Posterior vena cava (tissue), 2 donors: ENCODE data around the gene OCEL1. TPM values are rescaled to one million over a fixed set of nuclear protein-coding genes. Genes with fewer than 3 reads are reported as not detected.
"Not testable (repeated sequence)": the region's sequence is repeated elsewhere in the genome, so short reads cannot be mapped to it uniquely, and the experiment has no call there.

Experiments used
- DNase-seq: peaks from one replicate; pipeline ENCODE4 v3.0.0-alpha.2; 2020; ENCODE audit warnings: low spot score
- intact Hi-C, 2 donors: fragments of 100-400 bp; cut with DNase I; formaldehyde crosslinking; loops; one replicate each; pipeline versions ENCODE4 v1.14.1 to v1.14.2; 2022 to 2023
- total RNA-seq, 2 donors: library from RNA; stranded (reverse); fragmentation: NEBNext Ultra II Directional; extraction: Animal tissue kit (Norgen Biotek cat#: 25700); gene quantifications; one replicate each; pipeline ENCODE4 v1.2.1, GENCODE V29; 2021
- donor health status: DM: yes; HTN: yes; CAD: no.
- donor health status: DM: yes; HTN: yes; CAD: no.

Gene OCEL1
- total RNA-seq, 2 donors from 2014 or later, result 14.8 to 18.0 TPM

DNA sequence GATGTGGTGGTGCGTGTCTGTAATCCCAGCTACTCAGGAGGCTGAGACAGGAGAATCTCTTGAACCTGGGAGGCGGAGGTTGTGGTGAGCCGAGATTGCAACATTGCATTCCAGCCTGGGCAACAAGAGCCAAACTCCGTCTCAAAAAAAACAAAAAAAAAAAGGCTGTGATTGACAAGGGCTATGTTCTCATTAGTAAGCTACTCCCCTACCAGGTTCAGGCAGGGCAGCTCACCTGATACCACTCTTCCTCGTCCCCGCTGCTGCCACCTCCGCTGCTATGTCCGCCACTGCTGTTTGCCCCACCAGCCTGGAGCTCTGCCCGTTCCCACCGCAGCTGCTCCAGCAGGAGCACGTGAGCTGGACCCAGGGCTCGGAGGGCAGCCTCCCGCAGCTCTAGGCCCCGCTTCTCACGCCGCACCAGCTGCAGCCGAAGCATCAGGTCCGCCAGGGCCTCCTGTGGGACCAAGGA, 29.2 kb downstream of the OCEL1 start:
- intact Hi-C loops, result no loop called here
- DNase-seq, result no peak

DNA sequence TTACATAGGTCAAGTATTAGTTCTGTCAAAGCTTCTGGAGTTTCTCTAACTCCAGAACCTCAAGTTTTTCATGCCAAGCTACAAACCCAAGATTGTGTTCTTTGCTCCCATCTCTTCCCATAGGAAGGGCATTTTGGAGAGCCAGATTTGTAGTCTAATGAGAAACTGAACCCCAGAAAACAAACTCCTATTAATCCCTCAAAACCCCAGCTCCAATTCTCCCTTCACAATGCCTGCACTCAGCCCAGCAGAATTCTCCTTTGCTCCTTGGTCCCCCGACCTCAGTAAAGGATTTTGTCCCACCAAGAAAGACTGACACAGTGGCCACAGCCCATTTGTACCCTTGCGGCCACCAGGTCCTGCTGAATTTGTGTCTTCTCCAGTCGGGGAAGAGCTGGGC, 30.1 kb downstream of the OCEL1 start:
- intact Hi-C loops, result no loop called here
- DNase-seq, result no peak

DNA sequence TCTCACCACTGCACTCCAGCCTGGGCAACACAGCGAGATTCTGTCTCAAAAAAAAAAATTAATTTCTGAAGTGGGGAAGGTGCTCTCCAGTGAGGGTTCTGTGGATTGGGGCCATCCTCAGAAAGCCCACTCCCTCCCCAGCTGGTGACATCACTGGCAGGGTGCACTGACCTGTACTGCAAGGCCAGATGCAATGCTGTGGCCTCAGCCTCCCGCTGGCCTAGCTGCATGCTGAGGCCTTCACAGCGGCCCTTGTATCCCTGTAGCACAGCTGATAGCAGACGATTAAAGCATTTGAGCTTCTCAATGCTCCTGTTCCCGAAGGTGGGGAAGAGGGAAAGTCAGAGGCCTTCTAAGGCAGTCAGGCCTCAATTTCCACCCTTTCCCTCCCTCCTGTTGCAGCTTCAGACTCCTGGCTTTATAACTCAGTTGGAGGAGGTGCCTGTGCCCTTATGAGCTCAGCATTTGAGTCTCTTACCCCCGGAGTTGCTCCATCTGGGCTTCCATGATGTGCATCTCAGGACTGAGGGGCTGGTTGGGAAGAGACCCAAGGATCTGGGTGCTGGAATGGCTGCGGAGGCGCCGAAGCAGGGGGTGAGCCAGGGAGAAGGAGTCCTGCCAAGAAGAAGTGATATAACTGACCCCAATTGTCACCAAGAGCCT, 33.2 kb downstream of the OCEL1 start:
- no peak for DNase-seq
- intact Hi-C loops, result no loop called here

DNA sequence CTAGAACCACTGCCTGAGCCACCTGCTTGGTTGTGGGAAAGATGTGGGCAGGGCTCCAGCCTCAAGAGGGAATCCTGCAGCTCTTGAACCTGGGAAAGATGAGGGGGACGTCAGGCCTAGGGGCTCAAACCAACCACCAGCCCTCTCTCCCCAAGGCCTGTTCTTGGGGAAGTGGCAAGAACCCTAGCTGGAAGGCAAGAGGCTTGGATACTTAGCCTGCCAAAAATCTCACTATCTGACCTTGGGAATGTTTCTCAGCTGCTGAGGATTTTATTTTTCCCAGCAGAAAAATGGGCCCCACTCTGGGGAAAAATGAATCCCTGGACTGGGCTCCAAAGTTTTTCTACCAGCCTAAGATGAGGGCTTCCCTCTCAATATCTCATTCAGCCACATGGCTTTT, 33.9 kb downstream of the OCEL1 start:
- intact Hi-C loops, result no loop called here
- no peak for DNase-seq

DNA sequence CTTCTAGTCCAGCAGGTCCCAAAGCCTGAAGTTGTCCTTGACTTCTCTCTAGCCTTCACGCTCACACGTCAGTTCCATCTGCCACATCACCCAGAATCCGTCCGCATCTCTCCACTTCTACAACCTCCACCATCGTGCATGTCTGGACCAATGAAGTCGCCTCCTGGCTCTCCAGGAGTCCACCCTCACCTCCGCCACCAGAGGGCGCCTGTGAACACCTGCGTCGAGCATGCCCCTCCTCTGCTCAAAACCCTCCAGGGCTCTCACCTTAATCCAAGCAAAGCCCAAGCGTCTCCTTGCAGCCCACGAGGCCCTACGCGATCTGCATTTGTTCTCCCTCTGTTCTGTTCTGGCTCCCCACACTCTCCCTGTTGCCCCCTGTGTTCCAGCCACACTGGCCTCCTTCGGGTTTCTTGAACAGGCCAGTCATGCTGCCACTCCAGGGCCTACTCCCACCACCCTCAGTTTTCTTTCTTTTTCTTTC, 34.9 kb downstream of the OCEL1 start:
- peak; percentile 93 for DNase-seq
- intact Hi-C loops, result no loop called here

DNA sequence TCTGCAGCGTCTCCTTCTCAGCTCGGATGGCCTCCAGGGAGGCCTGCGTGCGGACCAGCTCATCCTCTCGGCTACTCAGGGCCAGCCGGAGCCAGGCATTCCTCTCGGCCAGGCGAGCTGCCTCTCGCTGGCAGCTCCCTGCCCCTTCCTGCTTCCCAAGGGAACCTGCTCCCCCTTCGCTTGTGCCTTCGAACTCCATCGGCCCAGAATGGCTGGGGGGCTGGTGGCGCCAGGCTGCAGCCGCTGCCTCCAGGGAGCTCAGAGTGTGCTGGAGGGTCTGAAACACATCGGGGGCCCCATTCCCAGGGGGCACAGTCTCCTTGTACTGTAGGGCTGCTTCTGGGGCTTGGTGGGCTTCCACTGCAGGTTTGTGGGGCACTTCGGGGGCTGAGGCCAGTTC, 36.5 kb downstream of the OCEL1 start:
- no peak for DNase-seq
- intact Hi-C loops, result no loop called here

DNA sequence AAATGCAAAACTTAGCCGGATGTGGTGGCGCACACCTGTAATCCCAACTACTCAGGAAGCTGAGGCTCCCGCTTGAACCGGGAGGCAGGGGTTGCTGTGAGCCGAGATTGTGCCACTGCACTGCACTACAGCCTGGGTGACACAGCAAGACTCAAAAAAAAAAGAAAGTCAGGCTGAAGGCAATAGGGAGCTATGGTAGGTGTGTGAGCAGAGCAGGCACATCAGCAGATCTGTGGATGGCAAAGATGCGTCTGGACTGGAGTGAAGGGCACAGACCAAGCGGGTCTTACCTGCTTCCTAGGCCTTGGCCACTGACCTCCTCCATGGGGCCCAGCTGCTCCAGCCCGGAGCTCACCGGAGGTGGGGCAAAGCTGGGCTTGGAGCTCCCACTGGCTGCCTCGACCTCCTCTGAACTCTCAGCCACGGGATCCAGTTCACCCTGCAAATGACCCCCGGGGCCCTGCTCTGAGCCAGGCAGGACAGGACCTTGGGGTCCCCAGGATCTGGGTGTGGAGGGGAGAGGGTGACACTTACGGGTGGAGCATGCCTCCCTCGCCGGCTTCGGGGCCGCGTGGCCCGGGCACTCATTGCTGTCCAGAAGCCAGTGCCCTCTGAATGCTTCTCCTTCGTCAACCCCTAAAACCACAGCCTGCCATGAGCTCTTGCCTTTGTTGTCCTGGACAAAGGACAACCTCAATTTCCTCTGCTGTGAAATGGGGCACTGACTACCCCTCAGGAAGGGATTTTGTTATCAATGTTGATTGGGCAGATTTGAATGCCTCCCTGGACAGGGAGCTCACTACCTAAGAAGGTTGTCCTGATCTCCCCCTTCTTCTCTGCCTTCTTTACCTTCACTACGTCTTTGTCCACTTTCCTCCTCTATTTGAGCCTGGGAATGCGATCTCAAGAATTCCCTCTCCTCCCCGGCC, 38.0 kb downstream of the OCEL1 start:
- intact Hi-C loops, result no loop called here

DNA sequence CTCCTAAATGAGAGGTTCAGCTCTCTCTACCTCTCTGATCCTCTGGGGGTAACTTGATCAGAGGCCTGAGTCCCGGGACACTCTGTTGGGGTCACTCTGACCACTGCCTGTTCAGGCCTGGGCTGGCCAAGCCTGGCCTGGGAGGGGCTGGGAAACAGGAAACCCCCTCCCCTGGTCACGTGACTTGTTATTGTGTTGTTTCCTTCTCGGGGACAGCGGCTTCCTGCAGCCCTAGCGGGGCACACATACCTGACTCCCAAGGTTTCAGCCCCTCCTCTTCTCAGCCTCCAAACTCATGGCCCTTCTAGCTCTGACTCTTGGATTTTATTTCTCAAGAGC, 38.6 kb downstream of the OCEL1 start, which contains the start of gene USHBP1:
Gene USHBP1, minus strand, starts transcription at position 105 of the 339 bp plus-strand sequence. CDS start 446 bp downstream, outside the sequence.
- intact Hi-C loops, result no loop called here
- no peak for DNase-seq

More for the DNA sequence above, 38.0 kb downstream of the OCEL1 start:
- no peak for DNase-seq

DNA sequence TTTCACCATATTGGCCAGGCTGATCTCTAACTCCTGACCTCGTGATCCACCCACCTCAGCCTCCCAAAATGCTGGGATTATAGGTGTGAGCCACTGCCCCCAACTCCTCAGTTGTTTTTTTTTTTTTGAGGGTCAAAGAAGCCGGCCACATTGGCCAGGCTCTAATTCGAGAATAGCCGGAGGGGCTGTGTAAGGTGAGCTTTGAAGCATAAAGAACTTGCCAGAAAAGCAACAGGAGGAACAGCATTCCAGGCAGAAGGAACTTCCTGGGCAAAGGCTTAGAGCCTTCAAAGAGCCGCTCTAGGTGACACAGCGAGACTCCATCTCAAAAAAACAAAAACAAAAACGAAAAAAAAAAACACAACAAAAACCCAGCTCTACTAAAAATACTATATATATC, 40.0 kb downstream of the OCEL1 start:
- DNase-seq, result no peak
- intact Hi-C loops, result no loop called here

DNA sequence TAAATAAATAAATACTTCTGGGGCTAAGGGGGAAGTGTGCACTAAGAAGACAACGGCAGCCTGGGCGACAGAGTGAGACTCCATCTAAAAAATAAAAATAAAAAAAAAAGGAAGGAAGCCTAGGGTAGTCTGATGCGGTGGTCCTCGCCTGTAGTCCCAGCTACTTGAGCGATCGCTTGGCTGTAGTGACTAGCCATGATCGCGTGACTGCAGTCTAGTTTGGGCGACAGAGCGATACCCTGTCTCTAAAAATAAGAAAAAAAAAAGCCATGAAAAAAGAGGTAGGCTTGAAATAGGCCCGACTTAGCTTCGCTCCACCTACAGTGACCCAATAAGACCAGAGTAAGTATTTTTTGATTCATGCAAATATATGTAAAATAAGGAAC, 40.6 kb downstream of the OCEL1 start:
- intact Hi-C loops, result no loop called here
- DNase-seq, result no peak

DNA sequence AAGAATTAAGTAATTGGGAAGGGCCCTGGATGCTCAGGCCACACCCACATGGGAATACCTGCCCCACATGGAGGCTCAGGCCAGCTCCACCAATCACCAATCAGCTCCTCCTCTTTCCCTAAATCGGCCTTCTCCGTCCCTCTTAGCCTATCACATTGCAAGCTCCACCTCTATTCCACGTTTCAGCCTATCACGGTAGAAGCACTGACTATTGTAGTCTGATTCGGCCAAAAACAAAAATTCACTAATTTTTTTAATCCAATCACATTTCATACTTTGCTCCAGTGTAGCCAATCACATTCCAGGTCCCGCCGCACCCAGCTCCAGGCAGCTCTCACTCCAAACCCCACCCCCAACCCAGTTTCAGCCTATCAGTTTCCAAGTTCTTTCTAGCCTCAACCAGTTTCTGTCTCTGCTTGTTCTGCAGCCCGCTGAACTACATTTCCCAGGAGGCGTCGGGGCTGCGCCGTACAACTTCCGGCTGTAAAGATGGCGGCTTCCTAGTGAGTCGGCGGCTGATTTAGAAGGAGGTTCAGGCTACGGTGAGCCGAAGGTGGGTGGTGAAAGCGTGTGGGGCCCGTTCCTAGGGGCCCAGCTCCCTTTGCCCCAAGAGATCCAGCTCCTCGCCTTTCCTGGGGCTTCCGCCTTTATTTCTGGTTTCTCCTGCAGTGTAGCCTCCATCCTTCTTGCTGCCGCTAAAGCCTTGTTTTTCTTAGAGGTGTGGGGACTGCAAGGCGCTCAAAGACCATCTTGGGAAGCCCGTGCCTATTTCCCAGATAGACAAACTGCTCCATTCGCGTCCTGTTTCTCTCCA, 41.2 kb downstream of the OCEL1 start, which contains the start of gene BABAM1:
Gene BABAM1, plus strand, starts transcription at position 469 of the 814 bp plus-strand sequence. CDS start 1,364 bp downstream, outside the sequence.
- intact Hi-C loops, result no loop called here
- peak; percentile 97 for DNase-seq

DNA sequence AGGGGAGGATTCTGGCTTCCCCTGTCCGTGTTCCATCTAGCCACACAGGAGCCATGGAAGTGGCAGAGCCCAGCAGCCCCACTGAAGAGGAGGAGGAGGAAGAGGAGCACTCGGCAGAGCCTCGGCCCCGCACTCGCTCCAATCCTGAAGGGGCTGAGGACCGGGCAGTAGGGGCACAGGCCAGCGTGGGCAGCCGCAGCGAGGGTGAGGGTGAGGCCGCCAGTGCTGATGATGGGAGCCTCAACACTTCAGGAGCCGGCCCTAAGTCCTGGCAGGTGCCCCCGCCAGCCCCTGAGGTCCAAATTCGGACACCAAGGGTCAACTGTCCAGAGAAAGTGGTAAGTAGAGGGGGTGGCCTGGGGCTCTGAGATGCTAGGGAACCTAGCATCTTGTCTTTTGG, 42.7 kb downstream of the OCEL1 start:
- intact Hi-C loops, result no loop called here
- no peak for DNase-seq

DNA sequence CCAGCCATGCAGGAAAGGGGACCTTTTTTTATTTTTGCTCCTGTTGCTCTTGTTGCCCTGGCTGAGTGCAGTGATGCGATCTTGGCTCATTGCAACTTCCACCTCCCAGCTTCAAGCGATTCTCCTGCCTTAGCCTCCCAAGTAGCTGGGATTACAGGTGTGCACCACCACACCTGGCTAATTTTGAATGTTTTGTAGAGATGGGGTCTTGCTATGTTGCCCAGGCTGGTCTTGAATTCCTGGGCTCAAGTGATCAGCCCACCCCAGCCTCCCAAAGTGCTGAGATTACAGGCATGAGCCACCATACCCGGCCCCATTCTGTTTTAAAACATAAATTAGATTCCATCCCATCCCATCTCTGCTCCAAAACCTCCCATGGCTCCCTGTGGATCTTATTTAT, 48.9 kb downstream of the OCEL1 start:
- DNase-seq, intact Hi-C loops: not testable (repeated sequence)

DNA sequence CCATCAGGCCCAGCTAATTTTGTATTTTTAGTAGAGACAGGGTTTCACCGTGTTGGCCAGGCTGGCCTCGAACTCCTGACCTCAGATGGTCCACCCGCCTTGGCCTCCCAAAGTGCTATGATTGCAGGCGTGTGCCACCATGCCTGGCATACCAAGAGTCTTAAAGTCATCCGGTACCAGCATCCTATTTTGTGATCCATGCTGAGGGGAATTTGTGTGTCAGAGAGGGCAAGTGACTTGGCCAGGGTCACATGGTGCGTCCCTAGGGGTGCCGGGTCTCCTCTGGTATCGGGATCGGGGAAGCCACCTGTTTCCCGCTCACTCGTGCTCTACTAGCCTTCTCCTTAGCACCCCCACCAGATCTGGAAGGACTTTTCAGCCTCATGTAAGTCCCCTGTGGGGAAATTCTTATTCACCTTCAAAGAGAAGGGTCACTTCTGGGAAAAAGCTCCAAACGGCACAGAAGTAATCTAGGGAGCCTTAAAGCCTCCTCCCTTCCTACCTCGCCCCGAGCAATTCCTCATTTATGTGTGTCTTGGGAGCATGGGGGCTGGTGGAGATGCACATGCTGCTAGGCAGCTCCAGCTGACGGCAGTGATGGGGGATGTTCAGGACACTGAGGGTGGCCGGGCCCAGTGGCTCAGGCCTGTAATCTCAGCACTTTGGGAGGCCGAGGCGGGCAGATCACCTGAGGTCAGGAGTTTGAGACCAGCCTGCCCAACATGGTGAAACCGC, 49.6 kb downstream of the OCEL1 start:
- intact Hi-C loops, result no loop called here

More for the DNA sequence above, 49.6 kb downstream of the OCEL1 start:
- no peak for DNase-seq

Other genes starting within 250 kb of the OCEL1 start
- gene CPAMD8, start 199.4 kb upstream of the OCEL1 start, total RNA-seq, result 1 to 10 TPM; 6.2 to 6.3 TPM
- 1 to 10 TPM; 4.2 to 4.8 TPM for gene HAUS8, start 150.8 kb upstream of the OCEL1 start, total RNA-seq
- 100 to 1,000 TPM; 103 to 106 TPM for gene MYO9B, start 150.4 kb upstream of the OCEL1 start, total RNA-seq
- 10 to 100 TPM; 16.4 to 17.6 TPM for gene USE1, start 10.9 kb upstream of the OCEL1 start, total RNA-seq
- gene NR2F6, start 19.7 kb downstream of the OCEL1 start, total RNA-seq, result 10 to 100 TPM; 21.2 to 22.8 TPM
- 1 to 10 TPM; 4.8 to 5.7 TPM for gene USHBP1, start 38.5 kb downstream of the OCEL1 start, total RNA-seq
- gene BABAM1, start 41.2 kb downstream of the OCEL1 start, total RNA-seq, result 10 to 100 TPM; 62.9 to 64.6 TPM
- gene ANKLE1, start 55.7 kb downstream of the OCEL1 start, total RNA-seq, result under 1 TPM; 0.14 to 0.19 TPM
- gene ABHD8, start 77.2 kb downstream of the OCEL1 start, total RNA-seq, result 1 to 10 TPM; 7.4 to 7.8 TPM
- 10 to 100 TPM; 52.2 to 54.6 TPM for gene MRPL34, start 79.6 kb downstream of the OCEL1 start, total RNA-seq
- 10 to 100 TPM; 30.7 to 33.9 TPM for gene DDA1, start 83.3 kb downstream of the OCEL1 start, total RNA-seq
- 10 to 100 TPM in 1 of 2 donors, 1 to 10 TPM in 1; 9.8 to 10.0 TPM for gene ANO8, start 108.6 kb downstream of the OCEL1 start, total RNA-seq
- 10 to 100 TPM; 12.7 to 15.8 TPM for gene GTPBP3, start 111.3 kb downstream of the OCEL1 start, total RNA-seq
- gene PLVAP, start 151.1 kb downstream of the OCEL1 start, total RNA-seq, result 100 to 1,000 TPM; 151 to 181 TPM
- gene CCDC194, start 168.0 kb downstream of the OCEL1 start, total RNA-seq, result under 1 TPM in 1 of 2 donors, not detected in 1; 0.52 TPM
- 10 to 100 TPM; 37.8 to 82.9 TPM for gene BST2, start 179.4 kb downstream of the OCEL1 start, total RNA-seq
- 10 to 100 TPM; 24.4 to 30.3 TPM for gene MVB12A, start 193.8 kb downstream of the OCEL1 start, total RNA-seq
- gene TMEM221, start 222.4 kb downstream of the OCEL1 start, total RNA-seq, result under 1 TPM; 0.14 to 0.46 TPM
- gene NXNL1, start 234.7 kb downstream of the OCEL1 start, total RNA-seq, result not detected
- 10 to 100 TPM; 11.1 to 14.4 TPM for gene SLC27A1, start 244.3 kb downstream of the OCEL1 start, total RNA-seq